Activated CD4-positive, alpha-beta T cell treated with anti-CD3 and anti-CD28 coated beads for 48 hours (primary cell): Measurements from ENCODE around the gene IGF2R.

ENCODE experiments used
- DNase-seq: peaks from one replicate; pipeline ENCODE4 v3.0.0-alpha.2; 2020

The IGF2R gene

GRCh38 chr6:160160450-160160849 lies 191.6 kb downstream of the IGF2R start:
- DNase-seq: no peak
